Measurements from ENCODE around the gene ADAT3.

The ADAT3 gene

GRCh38 chr19:1911098-1911497 lies 5.9 kb downstream of the ADAT3 start:
- Mint-ChIP-seq H3K9me3 (no peaks in the 10 kb centered on the region), H3K27ac (no peak overlapping the region), H3K4me1 (ENCODE audit: low read depth) (peaks cover 24% of the 10 kb centered on the region), H3K4me3 (no peak overlapping the region), H3K27me3 (no peaks in the 10 kb centered on the region), H3K36me3 (ENCODE audit: low read depth) (no peaks in the 10 kb centered on the region)

GRCh38 chr19:1911995-1912394 lies 6.8 kb downstream of the ADAT3 start:
- no peaks in the 10 kb centered on the region for H3K9me3 Mint-ChIP-seq
- no peaks in the 10 kb centered on the region for H3K27me3 Mint-ChIP-seq
- no peaks in the 10 kb centered on the region for H3K36me3 Mint-ChIP-seq (ENCODE audit: low read depth)
- H3K4me1 Mint-ChIP-seq (ENCODE audit: low read depth) = peaks cover 24% of the 10 kb centered on the region
- no peak overlapping the region for H3K4me3 Mint-ChIP-seq
- H3K27ac Mint-ChIP-seq = no peak overlapping the region

- H3K27me3 Mint-ChIP-seq = no peaks in the 10 kb centered on the region
- no peaks in the 10 kb centered on the region for H3K9me3 Mint-ChIP-seq
- H3K4me3 Mint-ChIP-seq = no peak overlapping the region
- no peak overlapping the region for H3K27ac Mint-ChIP-seq
- peaks cover 20% of the 10 kb centered on the region for H3K4me1 Mint-ChIP-seq (ENCODE audit: low read depth)
- H3K36me3 Mint-ChIP-seq (ENCODE audit: low read depth) = no peaks in the 10 kb centered on the region
Observed at GRCh38 chr19:1912760-1913505, 7.7 kb downstream of the ADAT3 start.

- H3K27ac Mint-ChIP-seq = no peak overlapping the region
Observed at GRCh38 chr19:1913781-1914577, 8.8 kb downstream of the ADAT3 start.

GRCh38 chr19:1914826-1915341 lies 9.7 kb downstream of the ADAT3 start:
- Mint-ChIP-seq H3K4me1 (ENCODE audit: low read depth) (peaks cover 5% of the 10 kb centered on the region), H3K36me3 (ENCODE audit: low read depth) (no peaks in the 10 kb centered on the region), H3K27ac (no peak overlapping the region), H3K9me3 (no peaks in the 10 kb centered on the region), H3K4me3 (no peak overlapping the region), H3K27me3 (no peaks in the 10 kb centered on the region)

More at GRCh38 chr19:1913781-1914577, 8.8 kb downstream of the ADAT3 start:
- H3K4me3 Mint-ChIP-seq = no peak overlapping the region
- no peaks in the 10 kb centered on the region for H3K36me3 Mint-ChIP-seq (ENCODE audit: low read depth)
- no peaks in the 10 kb centered on the region for H3K9me3 Mint-ChIP-seq
- peaks cover 14% of the 10 kb centered on the region for H3K4me1 Mint-ChIP-seq (ENCODE audit: low read depth)
- H3K27me3 Mint-ChIP-seq = no peaks in the 10 kb centered on the region

- Mint-ChIP-seq H3K4me3 (no peak overlapping the region), H3K4me1 (ENCODE audit: low read depth) (no peaks in the 10 kb centered on the region), H3K9me3 (no peaks in the 10 kb centered on the region), H3K36me3 (ENCODE audit: low read depth) (peaks cover 5% of the 10 kb centered on the region), H3K27ac (no peak overlapping the region), H3K27me3 (no peaks in the 10 kb centered on the region)
Observed at GRCh38 chr19:1917146-1917545, 11.9 kb downstream of the ADAT3 start.

- Mint-ChIP-seq H3K36me3 (ENCODE audit: low read depth) (peaks cover 5% of the 10 kb centered on the region), H3K9me3 (no peaks in the 10 kb centered on the region), H3K4me3 (no peak overlapping the region), H3K4me1 (ENCODE audit: low read depth) (no peaks in the 10 kb centered on the region), H3K27ac (no peak overlapping the region), H3K27me3 (no peaks in the 10 kb centered on the region)
Observed at GRCh38 chr19:1917926-1918325, 12.7 kb downstream of the ADAT3 start.

GRCh38 chr19:1918975-1919374 lies 13.8 kb downstream of the ADAT3 start:
- Mint-ChIP-seq H3K27ac (no peak overlapping the region), H3K27me3 (no peaks in the 10 kb centered on the region), H3K9me3 (no peaks in the 10 kb centered on the region), H3K4me3 (no peak overlapping the region), H3K4me1 (ENCODE audit: low read depth) (no peaks in the 10 kb centered on the region), H3K36me3 (ENCODE audit: low read depth) (peaks cover 5% of the 10 kb centered on the region)

- no peaks in the 10 kb centered on the region for H3K9me3 Mint-ChIP-seq
- peaks cover 5% of the 10 kb centered on the region for H3K36me3 Mint-ChIP-seq (ENCODE audit: low read depth)
- H3K4me1 Mint-ChIP-seq (ENCODE audit: low read depth) = no peaks in the 10 kb centered on the region
- no peak overlapping the region for H3K4me3 Mint-ChIP-seq
- H3K27ac Mint-ChIP-seq = no peak overlapping the region
- no peaks in the 10 kb centered on the region for H3K27me3 Mint-ChIP-seq
Observed at GRCh38 chr19:1920644-1921043, 15.4 kb downstream of the ADAT3 start.

- Mint-ChIP-seq H3K4me3 (no peak overlapping the region), H3K36me3 (ENCODE audit: low read depth) (peaks cover 5% of the 10 kb centered on the region), H3K4me1 (ENCODE audit: low read depth) (no peaks in the 10 kb centered on the region), H3K27ac (no peak overlapping the region), H3K9me3 (no peaks in the 10 kb centered on the region), H3K27me3 (no peaks in the 10 kb centered on the region)
Observed at GRCh38 chr19:1921326-1921725, 16.1 kb downstream of the ADAT3 start.

- Mint-ChIP-seq H3K27ac (no peak overlapping the region), H3K27me3 (no peaks in the 10 kb centered on the region), H3K4me3 (no peak overlapping the region), H3K9me3 (no peaks in the 10 kb centered on the region), H3K4me1 (ENCODE audit: low read depth) (no peaks in the 10 kb centered on the region), H3K36me3 (ENCODE audit: low read depth) (peaks cover 5% of the 10 kb centered on the region)
Observed at GRCh38 chr19:1921825-1922224, 16.6 kb downstream of the ADAT3 start.

GRCh38 chr19:1922803-1923202 lies 17.6 kb downstream of the ADAT3 start:
- no peak overlapping the region for H3K4me3 Mint-ChIP-seq
- peaks cover 4% of the 10 kb centered on the region for H3K4me1 Mint-ChIP-seq (ENCODE audit: low read depth)
- no peak overlapping the region for H3K27ac Mint-ChIP-seq
- no peaks in the 10 kb centered on the region for H3K27me3 Mint-ChIP-seq
- H3K9me3 Mint-ChIP-seq = no peaks in the 10 kb centered on the region
- peaks cover 5% of the 10 kb centered on the region for H3K36me3 Mint-ChIP-seq (ENCODE audit: low read depth)

- peaks cover 7% of the 10 kb centered on the region for H3K4me1 Mint-ChIP-seq (ENCODE audit: low read depth)
- peaks cover 5% of the 10 kb centered on the region for H3K36me3 Mint-ChIP-seq (ENCODE audit: low read depth)
- no peak overlapping the region for H3K4me3 Mint-ChIP-seq
- H3K27me3 Mint-ChIP-seq = no peaks in the 10 kb centered on the region
- no peaks in the 10 kb centered on the region for H3K9me3 Mint-ChIP-seq
- no peak overlapping the region for H3K27ac Mint-ChIP-seq
Observed at GRCh38 chr19:1923319-1923718, 18.1 kb downstream of the ADAT3 start.

- Mint-ChIP-seq H3K4me1 (ENCODE audit: low read depth) (peaks cover 9% of the 10 kb centered on the region), H3K27ac (no peak overlapping the region), H3K27me3 (no peaks in the 10 kb centered on the region)
Observed at GRCh38 chr19:1924320-1924961, 19.2 kb downstream of the ADAT3 start.

GRCh38 chr19:1925544-1925943 lies 20.3 kb downstream of the ADAT3 start:
- Mint-ChIP-seq H3K9me3 (no peaks in the 10 kb centered on the region), H3K27ac (no peak overlapping the region), H3K36me3 (ENCODE audit: low read depth) (no peaks in the 10 kb centered on the region), H3K4me3 (no peak overlapping the region), H3K4me1 (ENCODE audit: low read depth) (peaks cover 20% of the 10 kb centered on the region), H3K27me3 (no peaks in the 10 kb centered on the region)

More at GRCh38 chr19:1924320-1924961, 19.2 kb downstream of the ADAT3 start:
- H3K4me3 Mint-ChIP-seq = no peak overlapping the region
- no peaks in the 10 kb centered on the region for H3K9me3 Mint-ChIP-seq
- peaks cover 5% of the 10 kb centered on the region for H3K36me3 Mint-ChIP-seq (ENCODE audit: low read depth)

Measured in stimulated activated naive CD8-positive, alpha-beta T cell treated with anti-CD3 and anti-CD28 coated beads, Interleukin-15, Interleukin-2, amounts not matched to agents 100 ng/mL and 50 ng/mL, for 24 hours (primary cell).